Neural cell (in vitro differentiated cells): ENCODE measurements around the gene KRTAP6-2. TPM values are rescaled to one million over a fixed set of nuclear protein-coding genes. Genes with fewer than 3 reads are reported as not detected.

ENCODE experiments used
- H2AFZ ChIP-seq: fragments of 200-600, 300-800 bp; sonication (generic), shearing (Covaris generic); 2 replicates; pipeline ENCODE4 v1.6.0; 2014; ENCODE audit warnings: low read depth, mild to moderate bottlenecking, antibody characterized with exemption, low read length, moderate library complexity
- H3F3A ChIP-seq: fragments of 200-600 bp; shearing (Covaris generic); 2 replicates; pipeline ENCODE4 v1.6.1; 2016; ENCODE audit warnings: mild to moderate bottlenecking, moderate library complexity, mixed read lengths, antibody characterized with exemption, low read length; ENCODE audit not compliant: insufficient read depth, poor library complexity, severe bottlenecking
- H3K27ac ChIP-seq: fragments of 200-600, 300-800 bp; sonication (generic), shearing (Covaris generic); 2 replicates; pipeline ENCODE4 v1.5.1; 2014; ENCODE audit warnings: mild to moderate bottlenecking, low read length, moderate library complexity
- H3K27me3 ChIP-seq: fragments of 300-800, 200-600 bp; sonication (generic), shearing (Covaris generic); 2 replicates; pipeline ENCODE4 v1.6.0; 2014; ENCODE audit warnings: mild to moderate bottlenecking, low read depth, low read length, moderate library complexity; ENCODE audit not compliant: insufficient read depth
- H3K36me3 ChIP-seq: fragments of 300-800, 200-600 bp; sonication (generic), shearing (Covaris generic); 2 replicates; pipeline ENCODE4 v1.5.1; 2014; ENCODE audit warnings: mild to moderate bottlenecking, antibody characterized with exemption, low read length, moderate library complexity; ENCODE audit not compliant: insufficient read depth
- H3K4me2 ChIP-seq: fragments of 300-800, 200-600 bp; sonication (generic), shearing (Covaris generic); 2 replicates; pipeline ENCODE4 v1.6.0; 2014; ENCODE audit warnings: mild to moderate bottlenecking, low read length
- H3K4me3 ChIP-seq: fragments of 300-800, 200-600 bp; sonication (generic), shearing (Covaris generic); 2 replicates; pipeline ENCODE4 v1.5.1; 2014; ENCODE audit warnings: mild to moderate bottlenecking, low read length, moderate library complexity
- H3K79me2 ChIP-seq: fragments of 200-600 bp; shearing (Covaris generic); replicated peaks from 2 replicates; pipeline ENCODE4 v1.6.0; 2014; ENCODE audit warnings: mild to moderate bottlenecking, low read length, moderate library complexity; ENCODE audit not compliant: insufficient read depth
- H3K9ac ChIP-seq: fragments of 300-800, 200-600 bp; sonication (generic), shearing (Covaris generic); 2 replicates; pipeline ENCODE4 v1.6.1; 2016; ENCODE audit warnings: mild to moderate bottlenecking, low read length, mixed read lengths
- H3K9me2 ChIP-seq: fragments of 200-600 bp; shearing (Covaris generic); 2 replicates; pipeline ENCODE4 v1.6.1; 2016; ENCODE audit warnings: mild to moderate bottlenecking, low read length, mixed read lengths; ENCODE audit not compliant: insufficient read depth
- H3K9me3 ChIP-seq: fragments of 200-600, 300-800 bp; sonication (generic), shearing (Covaris generic); 2 replicates; pipeline ENCODE4 v1.6.1; 2016; ENCODE audit warnings: mild to moderate bottlenecking, mixed run types, low read length, moderate library complexity, mixed read lengths
- H4K20me1 ChIP-seq: fragments of 200-600 bp; shearing (Covaris generic); 2 replicates; pipeline ENCODE4 v1.6.1; 2016; ENCODE audit warnings: mild to moderate bottlenecking, mixed run types; ENCODE audit not compliant: insufficient read depth
- EP300 ChIP-seq: fragments of 450-650 bp; conservative IDR thresholded peaks from 2 replicates; pipeline ENCODE4 v1.6.1; 2014; ENCODE audit warnings: antibody characterized with exemption, mild to moderate bottlenecking, moderate library complexity; ENCODE audit not compliant: poor library complexity, severe bottlenecking
- EZH2 ChIP-seq: fragments of 200-600, 300-800 bp; shearing (Covaris generic), sonication (generic); IDR thresholded peaks from 2 replicates; pipeline ENCODE4 v1.6.1; 2014; ENCODE audit warnings: antibody characterized with exemption, low read length, borderline replicate concordance, mild to moderate bottlenecking; ENCODE audit not compliant: insufficient read depth, poor library complexity, severe bottlenecking
- MXI1 ChIP-seq: fragments of 450-650 bp; conservative IDR thresholded peaks from 2 replicates; pipeline ENCODE4 v1.6.1; 2014; ENCODE audit warnings: antibody characterized with exemption, mild to moderate bottlenecking; ENCODE audit not compliant: poor library complexity, severe bottlenecking
- POLR2AphosphoS5 ChIP-seq: IDR thresholded peaks from 2 replicates; pipeline ENCODE4 v1.6.1; 2012
- RAD21 ChIP-seq: fragments of 450-650 bp; conservative IDR thresholded peaks from 2 replicates; pipeline ENCODE4 v1.6.1; 2014; ENCODE audit warnings: antibody characterized with exemption, mild to moderate bottlenecking, moderate library complexity
- SMC3 ChIP-seq: fragments of 450-650 bp; conservative IDR thresholded peaks from 2 replicates; pipeline ENCODE4 v1.6.1; 2014; ENCODE audit warnings: antibody characterized with exemption, mild to moderate bottlenecking, moderate library complexity; ENCODE audit not compliant: poor library complexity
- TAF1 ChIP-seq: IDR thresholded peaks from 2 replicates; pipeline ENCODE4 v1.6.1; 2012; ENCODE audit warnings: low read depth
- polyA plus RNA-seq: library from polyadenylated mRNA; depleted of rRNA; stranded (reverse); fragments of >200 nt; gene quantifications from 2 replicates; pipeline ENCODE4 v1.2.3, GENCODE V29; 2014
- TF ChIP-seq, protein P1 (sequence below): IDR thresholded peaks from 2 replicates; pipeline ENCODE4 v1.6.1; 2012; ENCODE audit warnings: borderline replicate concordance
- TF ChIP-seq, protein P2 (sequence below): fragments of 450-650 bp; IDR thresholded peaks from 2 replicates; pipeline ENCODE4 v1.5.1; 2014; ENCODE audit warnings: antibody characterized with exemption, mild to moderate bottlenecking, moderate library complexity; ENCODE audit not compliant: poor library complexity, severe bottlenecking

The KRTAP6-2 gene
- polyA plus RNA-seq, 1 donor from 2014 or later, result not detected

DNA sequence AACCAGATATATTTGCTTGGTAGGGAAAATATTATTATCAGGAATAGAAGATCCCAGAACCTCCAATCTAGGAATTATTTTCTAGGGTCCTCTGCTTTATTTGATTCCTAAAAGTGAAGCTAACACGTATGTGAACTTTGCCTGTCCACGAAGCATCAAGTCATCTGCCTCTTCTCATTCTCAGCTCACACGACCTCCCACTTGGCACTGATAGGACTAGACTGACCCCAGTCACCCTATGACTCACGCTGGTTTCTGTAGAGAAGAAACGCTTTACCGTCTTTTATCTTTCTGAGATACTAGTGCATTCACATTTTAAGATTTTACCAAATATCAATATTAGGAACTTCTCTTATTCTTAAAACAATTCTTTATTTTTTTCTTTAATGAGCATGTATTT, 35.6 kb downstream of the KRTAP6-2 start:
- no peak overlapping the region for H3K9ac ChIP-seq
- no peak overlapping the region for H2AFZ ChIP-seq
- no peaks in the 10 kb centered on the region for H4K20me1 ChIP-seq
- no peaks in the 10 kb centered on the region for H3K79me2 ChIP-seq
- H3K27me3 ChIP-seq, result no peaks in the 10 kb centered on the region
- H3K4me3 ChIP-seq, result no peak overlapping the region
- no peak for TF ChIP-seq EZH2
- no peak for TF ChIP-seq RAD21
- no peak for TF ChIP-seq MXI1
- TF ChIP-seq, protein P1, sequence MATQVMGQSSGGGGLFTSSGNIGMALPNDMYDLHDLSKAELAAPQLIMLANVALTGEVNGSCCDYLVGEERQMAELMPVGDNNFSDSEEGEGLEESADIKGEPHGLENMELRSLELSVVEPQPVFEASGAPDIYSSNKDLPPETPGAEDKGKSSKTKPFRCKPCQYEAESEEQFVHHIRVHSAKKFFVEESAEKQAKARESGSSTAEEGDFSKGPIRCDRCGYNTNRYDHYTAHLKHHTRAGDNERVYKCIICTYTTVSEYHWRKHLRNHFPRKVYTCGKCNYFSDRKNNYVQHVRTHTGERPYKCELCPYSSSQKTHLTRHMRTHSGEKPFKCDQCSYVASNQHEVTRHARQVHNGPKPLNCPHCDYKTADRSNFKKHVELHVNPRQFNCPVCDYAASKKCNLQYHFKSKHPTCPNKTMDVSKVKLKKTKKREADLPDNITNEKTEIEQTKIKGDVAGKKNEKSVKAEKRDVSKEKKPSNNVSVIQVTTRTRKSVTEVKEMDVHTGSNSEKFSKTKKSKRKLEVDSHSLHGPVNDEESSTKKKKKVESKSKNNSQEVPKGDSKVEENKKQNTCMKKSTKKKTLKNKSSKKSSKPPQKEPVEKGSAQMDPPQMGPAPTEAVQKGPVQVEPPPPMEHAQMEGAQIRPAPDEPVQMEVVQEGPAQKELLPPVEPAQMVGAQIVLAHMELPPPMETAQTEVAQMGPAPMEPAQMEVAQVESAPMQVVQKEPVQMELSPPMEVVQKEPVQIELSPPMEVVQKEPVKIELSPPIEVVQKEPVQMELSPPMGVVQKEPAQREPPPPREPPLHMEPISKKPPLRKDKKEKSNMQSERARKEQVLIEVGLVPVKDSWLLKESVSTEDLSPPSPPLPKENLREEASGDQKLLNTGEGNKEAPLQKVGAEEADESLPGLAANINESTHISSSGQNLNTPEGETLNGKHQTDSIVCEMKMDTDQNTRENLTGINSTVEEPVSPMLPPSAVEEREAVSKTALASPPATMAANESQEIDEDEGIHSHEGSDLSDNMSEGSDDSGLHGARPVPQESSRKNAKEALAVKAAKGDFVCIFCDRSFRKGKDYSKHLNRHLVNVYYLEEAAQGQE, result no peak
- no peak for TF ChIP-seq EP300
- TF ChIP-seq TAF1, result no peak
- no peak for TF ChIP-seq SMC3
- no peak for TF ChIP-seq POLR2AphosphoS5
- TF ChIP-seq, protein P2, sequence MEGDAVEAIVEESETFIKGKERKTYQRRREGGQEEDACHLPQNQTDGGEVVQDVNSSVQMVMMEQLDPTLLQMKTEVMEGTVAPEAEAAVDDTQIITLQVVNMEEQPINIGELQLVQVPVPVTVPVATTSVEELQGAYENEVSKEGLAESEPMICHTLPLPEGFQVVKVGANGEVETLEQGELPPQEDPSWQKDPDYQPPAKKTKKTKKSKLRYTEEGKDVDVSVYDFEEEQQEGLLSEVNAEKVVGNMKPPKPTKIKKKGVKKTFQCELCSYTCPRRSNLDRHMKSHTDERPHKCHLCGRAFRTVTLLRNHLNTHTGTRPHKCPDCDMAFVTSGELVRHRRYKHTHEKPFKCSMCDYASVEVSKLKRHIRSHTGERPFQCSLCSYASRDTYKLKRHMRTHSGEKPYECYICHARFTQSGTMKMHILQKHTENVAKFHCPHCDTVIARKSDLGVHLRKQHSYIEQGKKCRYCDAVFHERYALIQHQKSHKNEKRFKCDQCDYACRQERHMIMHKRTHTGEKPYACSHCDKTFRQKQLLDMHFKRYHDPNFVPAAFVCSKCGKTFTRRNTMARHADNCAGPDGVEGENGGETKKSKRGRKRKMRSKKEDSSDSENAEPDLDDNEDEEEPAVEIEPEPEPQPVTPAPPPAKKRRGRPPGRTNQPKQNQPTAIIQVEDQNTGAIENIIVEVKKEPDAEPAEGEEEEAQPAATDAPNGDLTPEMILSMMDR, result no peak
- H3K9me3 ChIP-seq, result no peaks in the 10 kb centered on the region
- H3K9me2 ChIP-seq, result no peaks in the 10 kb centered on the region
- H3K36me3 ChIP-seq, result no peaks in the 10 kb centered on the region
- H3F3A ChIP-seq, result no peaks in the 10 kb centered on the region
- H3K27ac ChIP-seq, result no peak overlapping the region
- H3K4me2 ChIP-seq, result no peak overlapping the region

DNA sequence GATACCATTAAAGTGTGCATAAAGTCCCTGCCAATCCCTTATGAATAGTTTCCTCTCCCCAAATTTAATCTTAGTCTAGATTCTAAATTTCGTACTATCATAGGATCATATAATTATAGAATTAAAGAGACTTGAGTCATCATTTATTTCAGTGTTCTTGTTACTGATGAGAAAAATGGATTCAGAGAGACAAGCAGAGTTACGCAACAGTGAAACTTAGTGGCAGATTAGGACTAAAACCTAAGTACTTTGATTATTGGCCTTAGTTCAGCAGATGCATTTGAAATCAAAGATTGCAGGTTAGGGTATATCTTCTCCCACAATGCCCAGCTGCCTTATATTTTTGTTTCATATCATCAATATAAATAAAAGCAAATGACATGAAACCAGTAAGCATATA, 36.7 kb downstream of the KRTAP6-2 start:
- no peaks in the 10 kb centered on the region for H3K27me3 ChIP-seq
- no peaks in the 10 kb centered on the region for H3K79me2 ChIP-seq
- H3K9me2 ChIP-seq, result no peaks in the 10 kb centered on the region
- no peaks in the 10 kb centered on the region for H4K20me1 ChIP-seq
- H3K4me3 ChIP-seq, result no peak overlapping the region
- no peaks in the 10 kb centered on the region for H3K36me3 ChIP-seq
- H3K4me2 ChIP-seq, result no peak overlapping the region
- no peak overlapping the region for H2AFZ ChIP-seq
- H3K9ac ChIP-seq, result no peak overlapping the region
- peak overlapping the region; percentile 0 for H3K27ac ChIP-seq
- TF ChIP-seq TAF1 (no peak), SMC3 (no peak), POLR2AphosphoS5 (no peak), EP300 (no peak), MXI1 (no peak), RAD21 (no peak), EZH2 (no peak)
- TF ChIP-seq, protein P1, result no peak
- TF ChIP-seq, protein P2, result no peak
- H3F3A ChIP-seq, result no peaks in the 10 kb centered on the region
- H3K9me3 ChIP-seq, result no peaks in the 10 kb centered on the region
